GM18498 (cell line): ENCODE results near the gene SECTM1.

Experiments used
- ATAC-seq: cut with Tn5 transposase; IDR thresholded peaks from one replicate; pipeline ENCODE4 v1.9.1; 2021; ENCODE audit warnings: mild to moderate bottlenecking, moderate library complexity; ENCODE audit not compliant: unreplicated experiment

Gene SECTM1

DNA sequence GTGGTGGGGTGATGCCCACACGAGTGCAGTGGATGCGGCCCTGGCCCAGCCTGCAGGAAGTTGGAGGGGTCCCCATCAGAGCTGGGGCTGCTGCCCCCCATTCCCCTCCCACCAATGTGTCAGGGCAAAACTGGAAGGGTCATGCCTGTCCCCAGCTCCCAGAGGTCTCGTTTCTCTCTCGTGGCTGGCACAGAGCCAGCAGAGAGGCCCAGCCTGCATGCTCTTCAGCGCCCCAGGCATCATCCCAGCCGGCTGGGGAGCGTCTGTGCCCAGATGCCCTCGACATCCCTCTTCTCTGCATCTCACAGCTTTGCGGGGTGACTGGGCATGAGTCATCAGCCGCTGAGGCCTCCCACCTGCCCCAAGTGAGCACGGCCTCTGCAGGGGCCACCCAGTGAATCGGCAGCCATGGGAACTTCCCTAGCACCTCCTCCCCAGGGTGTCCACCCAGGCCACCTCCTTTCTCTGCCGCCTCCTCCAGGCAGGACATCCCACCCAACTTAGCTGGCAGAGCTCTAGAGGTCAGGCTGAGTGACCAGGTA is 50.3 kb downstream of the SECTM1 start:
- ATAC-seq = no peak

DNA sequence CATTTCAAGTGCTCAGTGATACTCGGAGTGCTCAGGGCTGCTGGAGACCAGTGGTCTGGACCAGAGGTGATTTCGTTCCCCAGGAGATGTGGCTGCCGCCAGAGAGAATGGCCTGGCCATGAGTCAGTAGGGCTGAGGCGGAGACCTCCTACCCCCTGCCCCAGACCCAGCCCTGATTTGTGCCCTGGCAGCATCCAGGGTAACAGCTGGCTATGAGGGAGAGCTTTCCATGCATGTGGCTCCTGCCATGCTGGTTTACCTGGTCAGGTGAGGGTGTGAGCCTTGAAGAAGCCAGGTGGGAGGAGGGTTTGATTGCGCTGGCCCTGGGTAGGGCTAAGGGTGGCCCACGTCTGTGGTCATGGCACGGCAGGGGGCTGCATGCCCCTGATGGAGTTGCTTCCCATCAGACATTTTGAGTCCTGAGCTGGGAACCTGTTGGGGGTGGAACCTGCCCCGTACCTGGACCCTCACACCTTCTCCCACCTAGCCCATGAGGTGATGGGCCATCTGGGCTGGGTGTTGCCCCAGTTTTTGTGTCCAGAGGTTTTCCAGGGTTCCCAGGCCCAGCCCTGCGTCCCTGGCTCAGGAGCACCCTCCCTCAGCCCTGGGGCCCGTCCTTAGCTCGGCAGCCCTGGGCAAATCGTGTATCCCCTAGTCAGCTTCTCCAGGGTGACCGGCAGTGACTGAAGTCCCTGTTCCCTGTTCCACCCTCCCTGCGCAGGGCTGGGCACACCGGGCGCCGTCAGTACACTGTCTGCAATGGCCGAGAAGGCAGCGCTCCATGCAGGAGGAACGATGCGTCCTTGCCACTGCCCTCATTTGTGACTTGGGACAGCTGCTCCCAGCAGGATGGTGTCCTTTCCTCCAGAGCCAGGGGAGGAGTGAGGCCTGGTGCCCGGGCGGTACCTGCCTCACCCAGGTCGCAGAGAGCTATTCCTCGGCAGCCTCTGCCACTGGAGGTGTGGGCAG is 51.0 kb downstream of the SECTM1 start:
- no peak for ATAC-seq

DNA sequence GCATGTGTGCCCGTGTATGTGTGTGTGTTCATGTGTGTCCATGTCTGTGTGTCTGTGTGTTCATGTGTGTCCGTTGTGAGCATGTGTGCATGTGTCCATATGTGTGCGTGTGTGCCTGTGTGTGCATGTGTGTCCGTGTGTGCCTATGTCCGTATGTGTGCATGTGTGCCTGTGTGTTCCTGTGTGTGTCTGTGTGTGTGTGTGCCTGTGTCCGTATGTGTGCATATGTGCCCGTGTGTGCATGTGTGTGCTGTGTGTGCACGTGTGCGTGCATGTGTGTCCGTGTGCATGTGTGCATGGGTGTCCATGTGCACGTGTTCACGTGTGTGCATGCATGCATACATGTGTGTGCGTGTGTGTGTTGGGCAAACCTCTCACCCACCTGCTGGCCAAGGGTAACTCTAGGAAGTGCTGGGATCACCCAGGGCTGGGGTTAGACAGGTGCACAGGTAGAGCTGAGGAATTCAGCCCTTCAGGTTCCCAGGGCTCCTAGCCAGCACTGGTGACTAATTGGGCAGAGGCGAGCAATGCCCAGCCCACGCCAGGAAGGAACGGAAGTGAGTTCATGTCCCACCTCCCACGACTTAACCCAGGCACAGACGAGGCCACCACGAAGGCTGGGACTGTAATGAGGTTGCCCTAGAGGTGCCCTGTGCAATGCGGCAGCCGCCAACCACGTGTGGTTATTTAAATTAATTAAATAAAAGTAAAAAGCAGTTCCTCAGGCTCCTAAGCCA is 51.9 kb downstream of the SECTM1 start:
- ATAC-seq = no peak

DNA sequence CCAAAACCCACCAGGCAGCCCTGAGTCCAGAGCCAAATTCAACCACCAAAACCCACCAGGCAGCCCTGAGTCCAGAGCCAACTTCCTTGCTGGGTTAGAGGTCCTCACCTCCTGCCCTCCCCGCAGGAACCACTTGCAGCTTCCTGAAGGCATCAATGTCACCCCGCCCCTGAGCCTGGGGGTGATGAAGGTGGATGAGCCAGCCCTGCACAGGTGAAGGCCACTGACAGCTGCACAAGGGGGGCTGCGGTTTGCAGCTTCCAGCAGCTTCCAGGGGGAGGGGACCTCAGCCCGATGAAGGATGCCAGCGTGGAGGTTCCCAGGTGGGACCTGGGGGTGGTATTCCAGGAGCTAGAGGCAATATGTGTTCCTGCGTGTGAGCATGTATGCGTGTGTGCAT is 52.5 kb downstream of the SECTM1 start:
- ATAC-seq = no peak

DNA sequence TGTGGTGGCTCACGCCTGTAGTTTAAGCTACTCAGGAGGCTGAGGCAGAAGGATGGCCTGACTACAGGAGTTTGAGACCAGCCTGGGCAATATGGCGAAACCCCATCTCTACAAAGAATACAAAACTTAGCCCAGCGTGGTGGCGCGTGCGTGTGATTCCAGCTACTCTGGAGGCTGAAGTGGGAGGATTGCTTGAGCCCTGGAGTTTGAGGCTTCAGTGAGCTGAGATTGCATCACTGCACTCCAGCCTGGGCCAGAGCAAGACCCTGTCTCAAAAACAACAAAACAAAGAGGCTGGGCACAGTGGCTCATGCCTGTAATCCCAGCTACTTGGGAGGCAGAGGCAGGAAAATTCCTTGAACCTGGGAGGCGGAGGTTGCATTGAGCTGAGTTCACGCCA is 53.0 kb downstream of the SECTM1 start:
- ATAC-seq = no peak

DNA sequence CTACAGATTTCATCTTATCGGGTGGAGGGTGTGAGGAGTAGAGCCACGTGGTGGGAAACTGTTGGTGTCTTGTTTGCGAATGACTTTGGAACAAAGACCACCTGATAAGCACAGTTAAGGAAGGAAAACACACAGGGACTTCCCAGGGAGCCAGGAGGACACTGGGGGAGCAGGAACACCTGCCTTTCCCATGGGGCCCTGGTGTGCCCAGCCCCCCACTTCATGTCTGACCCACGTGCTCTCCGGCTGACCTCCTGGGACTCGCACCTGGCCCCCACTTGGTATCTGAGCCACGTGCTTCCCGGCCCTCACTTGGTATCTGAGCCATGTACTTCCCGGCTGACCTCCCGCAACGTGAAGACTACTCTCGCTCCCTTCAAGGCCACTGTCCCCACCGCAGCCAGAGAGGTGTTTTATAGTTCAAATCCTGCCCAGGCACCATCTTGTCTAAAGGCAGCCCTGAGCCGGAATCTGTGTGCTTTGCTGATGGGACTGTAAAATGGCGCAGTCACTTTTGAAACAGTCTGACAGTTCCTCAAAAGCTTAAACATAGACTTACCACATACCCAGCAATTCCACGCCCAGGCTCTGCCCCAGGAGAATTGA is 54.7 kb downstream of the SECTM1 start:
- no peak for ATAC-seq

DNA sequence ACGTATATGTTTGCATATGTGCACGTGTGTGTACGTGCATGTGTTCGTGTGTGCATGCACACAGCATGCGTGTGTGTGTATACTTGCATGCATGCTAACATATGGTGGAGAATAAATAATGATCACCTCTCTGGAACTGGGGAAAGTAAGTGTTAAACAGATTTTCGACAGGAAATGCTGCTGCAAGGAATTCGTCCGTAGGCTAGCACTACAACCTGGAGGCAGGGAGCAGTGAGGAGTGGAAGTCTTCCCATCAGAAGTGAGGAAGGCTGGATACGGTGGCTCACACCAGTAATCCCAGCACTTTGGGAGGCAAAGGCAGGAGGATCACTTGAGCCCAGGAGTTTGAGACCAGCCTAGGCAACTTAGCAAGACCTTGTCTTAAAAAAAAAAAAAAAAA is 55.3 kb downstream of the SECTM1 start:
- no peak for ATAC-seq

DNA sequence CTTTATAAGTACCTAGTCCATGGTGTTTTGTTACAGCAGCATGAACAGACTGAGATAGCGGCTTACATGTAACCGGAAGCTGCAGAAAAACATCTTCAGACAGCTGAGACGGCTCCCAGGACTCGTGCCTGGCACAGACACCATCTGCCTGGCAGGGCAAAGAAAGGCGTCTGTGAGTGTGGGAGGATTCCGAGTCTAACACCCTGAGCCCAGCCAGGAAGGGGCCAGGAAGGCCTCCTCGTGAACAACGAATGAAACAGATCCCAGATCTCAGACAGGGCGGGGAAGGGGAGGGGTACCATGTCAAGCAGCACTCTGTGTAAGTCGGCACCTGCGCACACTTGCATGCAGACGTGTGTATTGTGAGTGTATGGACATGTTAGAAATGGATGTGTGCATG is 55.7 kb downstream of the SECTM1 start:
- no peak for ATAC-seq

DNA sequence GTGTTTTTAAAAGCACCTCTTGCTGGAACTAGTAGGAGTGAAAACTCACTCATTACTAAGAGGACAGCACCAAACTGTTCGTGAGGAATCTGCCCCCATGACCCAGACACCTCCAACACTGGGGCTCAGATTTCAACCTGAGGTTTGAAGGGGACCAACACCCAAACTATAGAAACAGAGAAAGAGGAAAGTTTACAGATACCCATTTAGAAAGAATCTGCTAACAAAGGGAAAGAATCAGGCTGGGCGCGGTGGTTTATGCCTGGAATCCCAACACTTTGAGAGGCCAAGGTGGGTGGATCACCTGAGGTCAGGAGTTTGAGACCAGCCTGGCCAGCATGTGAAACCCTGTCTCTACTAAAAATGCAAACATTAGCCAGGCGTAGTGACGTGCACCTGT is 56.6 kb downstream of the SECTM1 start:
- no peak for ATAC-seq

DNA sequence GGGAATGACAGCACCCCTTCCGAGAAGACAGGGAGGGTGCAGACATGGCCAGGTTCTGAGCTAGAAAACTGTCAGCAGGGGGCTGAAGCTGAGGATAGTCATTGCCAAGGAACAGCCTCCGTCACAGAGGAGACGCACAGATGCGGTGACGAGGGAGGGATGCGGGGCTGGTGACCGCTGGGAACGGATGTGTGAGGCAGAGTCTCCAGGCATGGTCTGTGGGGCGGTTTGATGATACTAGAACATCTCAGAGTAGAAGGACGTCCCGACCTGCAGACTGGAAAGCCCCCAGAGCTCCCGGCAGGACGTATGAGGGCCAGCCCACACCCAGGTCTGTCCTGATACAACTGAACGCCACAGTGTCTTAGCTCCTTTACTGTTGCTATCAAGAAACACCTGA is 58.2 kb downstream of the SECTM1 start:
- no peak for ATAC-seq

DNA sequence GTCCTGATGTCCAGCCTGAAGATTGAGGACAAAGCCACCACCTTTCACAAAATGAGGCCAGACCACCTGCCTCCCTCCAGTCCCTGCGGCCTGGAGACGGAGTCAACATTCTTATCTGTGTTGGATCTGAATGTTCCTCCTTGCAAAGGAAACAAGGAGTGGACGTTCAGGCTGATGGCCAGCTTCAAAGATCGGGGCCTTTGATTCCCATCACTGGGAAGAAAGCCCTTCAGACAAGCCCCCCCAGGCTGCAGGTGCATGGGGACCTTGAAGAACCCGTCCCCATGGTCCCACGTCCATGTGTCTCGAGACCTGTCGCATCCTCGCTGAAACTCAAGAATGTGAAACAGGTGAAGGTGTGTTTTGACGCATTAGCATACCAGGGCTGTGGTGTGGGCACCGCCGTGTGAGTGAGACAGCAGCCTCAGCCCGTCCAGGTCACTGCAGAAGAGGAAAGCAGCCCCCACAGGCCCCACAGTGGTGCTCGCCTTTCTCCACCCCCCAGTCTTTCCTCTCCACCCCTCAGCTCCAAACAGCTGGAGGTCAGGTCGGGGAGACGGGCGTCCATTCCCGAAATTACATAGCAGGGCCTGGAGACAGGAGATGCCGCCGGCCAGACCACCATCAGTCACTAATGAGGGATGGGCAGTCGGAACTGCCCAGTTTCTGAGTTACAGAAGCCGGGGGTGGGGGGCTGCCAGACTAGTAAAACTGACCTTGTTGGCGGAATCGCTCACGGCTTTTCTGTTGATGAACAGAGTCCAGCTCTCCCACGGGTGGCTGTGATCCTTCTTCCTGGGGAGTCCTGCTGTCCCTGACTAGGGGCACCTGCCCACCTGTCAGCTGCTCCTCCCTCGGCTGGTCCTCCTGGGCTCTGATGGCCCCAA is 59.2 kb downstream of the SECTM1 start:
- ATAC-seq = no peak

DNA sequence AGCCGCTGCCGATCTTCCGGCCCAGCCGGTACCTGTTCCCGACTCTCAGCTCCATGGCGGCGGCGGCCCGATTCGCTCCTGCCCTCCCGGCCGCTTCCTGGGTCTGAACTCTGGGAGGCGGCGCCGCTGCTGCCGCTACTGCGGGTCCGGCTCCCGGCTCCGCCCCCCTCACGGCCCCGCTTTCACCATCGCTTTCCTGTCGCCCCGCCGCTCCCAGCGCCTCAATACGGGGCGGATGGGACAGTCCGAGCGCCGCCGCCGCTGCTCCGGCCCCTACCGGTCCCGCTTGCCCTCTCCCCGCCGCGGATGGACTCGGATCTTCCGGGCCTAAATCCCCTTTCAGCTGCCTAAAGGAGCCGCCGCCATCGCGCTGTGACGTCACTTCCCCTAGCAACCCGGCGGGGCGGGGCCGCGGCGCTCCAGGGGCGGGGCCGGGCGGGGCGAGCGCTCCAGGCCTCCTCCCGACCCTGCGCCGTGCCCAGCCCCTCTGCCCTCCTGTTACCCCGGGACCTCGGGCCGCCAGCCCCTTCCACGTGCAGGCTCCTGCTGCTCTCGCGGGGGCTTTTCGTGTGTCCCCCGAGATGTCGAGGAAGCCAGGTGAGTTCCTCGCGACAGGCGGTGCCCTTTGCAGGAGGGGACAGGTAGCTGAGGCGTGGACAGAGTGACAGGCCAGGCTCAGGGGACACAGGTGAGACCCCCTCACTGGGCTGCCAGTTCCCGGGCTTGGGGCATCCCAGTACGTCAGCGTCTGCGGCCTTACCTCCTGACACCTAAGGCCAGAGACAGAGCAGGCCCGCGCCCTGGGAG is 60.0 kb downstream of the SECTM1 start, which contains the start of gene CSNK1D:
TSS of gene CSNK1D (minus strand) at position 374 of the 807 bp plus-strand sequence. CDS start at position 55, 319 bp downstream.
- peak; percentile 80 for ATAC-seq

DNA sequence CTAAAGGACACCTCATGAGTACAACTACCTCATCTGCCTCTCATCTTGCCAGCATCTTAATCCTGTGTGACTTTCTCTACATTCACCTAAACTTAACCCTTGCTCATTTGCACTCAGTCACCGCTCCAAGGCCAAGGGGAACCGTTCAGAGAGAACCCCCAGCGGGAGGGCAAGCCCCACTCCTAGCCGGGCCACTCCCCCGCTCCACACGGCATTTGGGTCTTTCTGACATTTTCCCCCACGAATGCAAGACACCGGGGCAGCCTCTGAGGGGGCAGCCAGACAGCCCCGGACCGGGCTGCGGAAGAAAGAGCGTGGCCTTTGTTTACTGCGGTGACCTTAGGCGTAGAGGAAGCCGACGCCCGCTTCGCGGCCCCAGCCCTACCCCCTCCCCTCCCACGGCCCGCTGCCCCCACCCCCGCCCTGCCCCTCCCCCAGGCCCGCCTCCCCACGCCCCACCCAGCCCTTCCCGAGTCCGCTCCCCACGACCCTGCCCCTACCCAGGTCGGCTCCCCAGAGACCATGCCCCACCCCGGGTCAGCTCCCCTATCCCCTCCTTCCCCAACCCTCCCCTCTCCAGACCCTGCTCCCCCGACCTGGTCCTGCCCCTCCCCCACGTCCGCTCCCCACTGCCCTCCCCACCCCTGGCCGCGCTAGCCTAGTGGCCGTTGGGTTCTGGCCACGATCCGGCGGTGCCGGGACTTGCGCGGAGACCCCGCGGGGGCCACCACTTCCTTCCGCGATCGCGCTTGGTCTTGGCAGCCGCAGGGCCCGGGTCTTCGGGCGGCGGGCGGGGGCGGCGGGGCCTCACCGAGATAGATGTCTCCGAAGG is 60.9 kb downstream of the SECTM1 start:
- no peak for ATAC-seq

DNA sequence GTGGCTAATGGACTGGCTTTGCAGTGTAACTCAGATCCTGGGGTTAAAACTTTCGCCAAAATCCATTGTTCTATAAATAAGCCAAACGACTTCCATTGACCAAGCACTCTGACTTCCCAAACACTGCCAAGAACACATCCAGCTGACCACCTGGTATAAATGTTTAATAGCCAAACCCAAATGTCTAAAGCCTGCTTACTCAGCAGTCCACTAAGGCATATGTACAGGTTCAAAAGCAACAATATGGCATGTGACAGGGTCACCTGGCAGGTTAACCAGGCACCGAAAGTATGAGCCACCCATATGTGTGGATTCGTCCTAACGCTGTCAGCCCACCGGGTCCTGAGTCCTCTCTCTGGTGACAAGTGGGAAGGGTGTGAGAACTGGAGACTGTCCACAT is 62.2 kb downstream of the SECTM1 start:
- no peak for ATAC-seq
